ENCODE results near the gene ORMDL3. TPM values are rescaled to one million over a fixed set of nuclear protein-coding genes. Genes with fewer than 3 reads are reported as not detected.

ORMDL3 gene, protein sequence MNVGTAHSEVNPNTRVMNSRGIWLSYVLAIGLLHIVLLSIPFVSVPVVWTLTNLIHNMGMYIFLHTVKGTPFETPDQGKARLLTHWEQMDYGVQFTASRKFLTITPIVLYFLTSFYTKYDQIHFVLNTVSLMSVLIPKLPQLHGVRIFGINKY
- 26.0 and 29.5 TPM in 2 replicates for total RNA-seq

DNA sequence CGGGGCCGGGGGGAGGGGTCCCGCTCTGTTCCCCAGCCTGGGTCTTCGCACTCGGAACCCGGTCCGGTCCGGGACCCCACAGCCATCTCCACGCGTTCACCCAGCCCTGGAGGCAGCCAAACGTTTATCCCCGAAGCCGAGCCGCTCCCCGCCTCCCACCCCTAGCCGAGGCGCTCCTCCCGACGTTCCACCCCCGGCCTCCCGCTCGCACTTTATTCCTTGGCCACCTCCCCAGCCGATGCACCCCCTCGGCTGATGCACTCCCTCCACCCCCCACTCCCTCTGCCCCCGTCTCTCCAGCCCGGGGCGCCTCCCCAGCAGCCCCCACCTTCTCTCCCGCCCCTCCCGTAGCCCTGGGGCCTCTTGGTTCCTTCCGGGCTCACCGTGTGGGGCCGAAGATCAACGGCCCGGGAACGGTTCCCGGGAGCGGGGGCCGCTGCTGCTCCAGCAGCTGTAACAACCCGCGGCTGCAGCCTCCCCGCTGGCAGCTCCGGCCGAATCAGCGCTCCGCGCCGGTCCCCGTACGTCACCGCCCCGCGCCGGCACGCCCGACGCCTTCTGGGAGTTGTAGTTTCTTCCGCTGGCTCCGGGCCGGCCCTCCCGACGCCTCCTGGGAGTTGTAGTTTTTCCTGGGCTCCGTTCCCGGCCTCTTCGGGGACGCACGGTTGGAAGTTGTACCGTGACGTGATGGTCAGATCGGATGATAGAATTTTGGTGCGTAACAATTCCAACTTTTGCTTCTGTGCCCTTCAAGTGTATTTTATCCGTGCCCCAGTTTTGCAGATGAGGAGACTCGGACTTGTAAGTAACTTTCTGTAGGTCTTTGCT lies at the start of gene ORMDL3, which contains the start of gene LRRC3C:
ORMDL3 (minus strand) TSS at position 501 of the 828 bp plus-strand sequence. CDS start 3,398 bp downstream, outside the sequence.
LRRC3C (plus strand) TSS at position 632 of the 828 bp plus-strand sequence. CDS start 13,792 bp downstream, outside the sequence.
- peak; percentile 42 for DNase-seq (ENCODE audit: extremely low read depth, low read depth, low spot score)

DNA sequence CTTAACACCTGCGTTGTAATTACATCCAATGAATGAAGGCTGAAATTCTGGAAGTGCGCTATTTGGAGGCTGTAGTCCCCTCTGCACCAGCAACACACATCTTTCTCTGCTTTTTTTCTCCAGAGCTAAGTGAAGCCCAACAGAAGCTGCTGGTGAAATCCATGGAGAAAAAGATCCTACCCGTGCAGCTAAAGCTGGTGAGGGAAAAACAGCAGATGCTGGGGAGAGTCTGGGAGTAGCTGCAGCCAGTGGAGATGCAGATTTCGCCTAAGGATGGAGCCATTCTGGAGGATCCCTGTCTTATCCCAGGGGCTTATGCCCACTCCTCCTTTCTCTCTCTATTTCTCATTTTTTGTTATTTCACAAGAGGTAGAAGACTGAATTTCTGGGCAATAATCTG lies 48.4 kb upstream of the ORMDL3 start:
- DNase-seq (ENCODE audit: extremely low read depth, low read depth, low spot score), result no peak

DNA sequence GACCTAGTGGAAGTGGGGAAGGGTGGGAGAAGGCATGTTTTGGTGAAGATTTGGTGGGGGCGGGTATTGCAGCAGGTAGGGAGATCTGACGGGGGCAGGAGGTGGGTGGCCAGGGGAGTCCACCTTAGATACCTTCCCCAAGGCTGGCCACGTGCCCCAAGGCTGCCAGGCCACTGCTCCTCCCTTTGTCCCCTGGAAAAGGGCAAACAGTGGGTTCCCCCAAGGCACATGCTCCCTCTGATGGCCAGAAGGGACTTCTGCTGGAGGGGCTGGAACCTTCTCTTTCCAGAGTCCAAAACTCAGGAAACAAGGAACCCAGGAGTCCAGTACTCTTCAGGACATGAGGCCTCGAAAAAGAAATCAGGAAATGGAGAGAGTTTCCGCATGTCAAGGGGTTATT lies 47.0 kb upstream of the ORMDL3 start:
- no peak for DNase-seq (ENCODE audit: extremely low read depth, low read depth, low spot score)

DNA sequence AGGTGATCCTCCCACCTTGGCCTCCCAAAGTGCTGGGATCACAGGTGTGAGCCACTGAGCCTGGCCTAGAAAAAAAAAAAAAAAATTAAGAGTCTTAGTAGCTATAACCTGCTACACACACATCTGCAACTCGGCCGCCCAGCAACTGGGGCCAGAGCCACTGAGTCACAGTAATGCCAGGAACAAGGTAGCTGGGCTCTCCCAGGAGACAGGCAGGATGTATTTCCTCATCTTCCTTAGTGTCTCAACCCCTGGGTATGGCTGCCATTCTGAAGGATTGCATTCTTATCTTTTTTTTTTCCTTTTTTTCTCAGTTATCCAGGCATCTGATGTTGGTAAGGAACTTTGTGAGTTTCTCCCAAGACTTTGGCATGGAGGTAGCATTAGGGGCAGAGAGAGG lies 46.1 kb upstream of the ORMDL3 start:
- DNase-seq (ENCODE audit: extremely low read depth, low read depth, low spot score), result no peak

DNA sequence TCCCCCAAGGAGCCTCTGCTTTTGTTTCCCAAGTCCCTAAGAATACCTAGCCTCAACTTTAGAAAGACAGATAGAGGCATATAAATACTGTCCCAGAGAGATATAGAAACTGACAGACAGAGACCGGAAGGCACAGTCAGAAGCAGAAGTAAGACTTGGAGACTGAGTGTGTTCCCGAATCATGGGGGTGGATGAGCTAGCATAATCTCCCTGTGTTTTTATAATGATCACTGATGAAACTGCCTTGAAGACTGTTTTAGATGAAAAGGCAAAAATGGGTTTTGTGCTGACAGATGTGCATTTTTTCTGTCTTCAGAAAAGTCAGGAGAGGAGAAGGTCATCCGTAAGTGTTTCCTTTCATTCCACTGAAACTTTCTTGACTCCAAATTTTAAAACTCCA lies 44.9 kb upstream of the ORMDL3 start:
- DNase-seq (ENCODE audit: extremely low read depth, low read depth, low spot score), result no peak

DNA sequence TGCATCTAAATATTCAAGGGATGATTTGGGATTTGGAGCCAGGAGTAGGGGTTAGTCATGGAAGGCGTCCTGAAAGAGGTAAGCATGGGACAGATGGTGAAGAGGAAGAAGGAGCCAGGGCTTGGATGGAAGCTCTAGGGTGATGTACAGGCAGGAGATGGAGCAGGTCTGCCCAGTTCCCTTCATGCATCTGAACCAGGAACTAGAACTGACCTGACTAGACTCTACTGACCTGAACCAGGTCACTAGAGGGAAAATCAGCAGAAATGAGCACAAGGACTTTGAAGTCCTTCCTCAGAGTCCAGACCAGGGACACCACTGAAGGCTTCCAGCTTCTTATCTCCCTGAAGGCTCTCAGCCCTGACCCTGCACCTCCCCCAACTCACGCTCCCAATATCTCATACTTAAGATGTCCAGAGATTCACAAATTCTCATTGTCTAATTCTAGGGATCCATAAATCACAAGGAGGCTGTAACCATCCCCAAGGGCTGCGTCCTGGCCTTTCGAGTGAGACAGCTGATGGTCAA lies 43.7 kb upstream of the ORMDL3 start:
- no peak for DNase-seq (ENCODE audit: extremely low read depth, low read depth, low spot score)

DNA sequence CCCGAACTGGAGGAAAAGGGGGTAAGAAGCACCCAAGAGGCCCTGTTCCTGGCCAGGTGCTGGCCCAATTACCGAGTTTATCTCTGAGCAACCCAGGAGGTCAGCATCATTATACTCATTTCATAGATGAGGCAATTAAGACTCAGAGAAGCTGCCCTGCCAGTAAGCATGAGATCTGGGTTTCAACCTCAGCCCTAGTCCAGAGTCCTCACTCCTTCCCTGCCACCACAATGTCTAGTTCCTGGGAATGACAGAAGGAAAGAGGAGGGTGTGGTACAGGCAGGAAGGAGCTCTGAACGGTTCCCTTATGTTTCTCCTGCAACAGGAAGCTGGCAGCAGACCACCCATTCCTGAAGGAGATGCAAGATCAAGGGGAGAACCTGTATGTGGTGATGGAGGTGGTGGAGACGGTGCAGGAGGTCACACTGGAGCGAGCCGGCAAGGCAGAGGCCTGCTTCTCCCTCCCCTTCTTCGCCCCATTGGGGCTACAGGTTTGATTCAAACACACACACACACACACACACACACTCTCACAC lies 42.8 kb upstream of the ORMDL3 start:
- no peak for DNase-seq (ENCODE audit: extremely low read depth, low read depth, low spot score)

DNA sequence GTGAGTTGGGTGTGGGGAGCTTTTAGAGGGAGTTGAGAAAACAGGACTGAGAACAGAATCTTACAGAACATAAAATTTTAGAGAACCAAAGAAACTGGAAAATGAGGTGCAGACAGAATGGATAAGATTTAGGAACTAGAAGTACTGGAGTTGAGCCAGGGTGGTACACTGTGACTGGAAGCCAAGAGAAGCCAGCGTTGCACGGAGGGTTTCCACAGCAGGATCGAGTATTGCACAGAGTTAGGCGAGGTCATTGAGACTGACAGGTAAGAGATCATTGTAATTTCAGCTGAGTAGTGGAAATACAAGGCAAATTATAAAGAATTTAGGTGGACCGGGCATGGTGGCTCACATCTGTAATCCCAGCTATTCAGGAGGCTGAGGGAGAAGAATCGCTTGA lies 42.0 kb upstream of the ORMDL3 start:
- no peak for DNase-seq (ENCODE audit: extremely low read depth, low read depth, low spot score)

DNA sequence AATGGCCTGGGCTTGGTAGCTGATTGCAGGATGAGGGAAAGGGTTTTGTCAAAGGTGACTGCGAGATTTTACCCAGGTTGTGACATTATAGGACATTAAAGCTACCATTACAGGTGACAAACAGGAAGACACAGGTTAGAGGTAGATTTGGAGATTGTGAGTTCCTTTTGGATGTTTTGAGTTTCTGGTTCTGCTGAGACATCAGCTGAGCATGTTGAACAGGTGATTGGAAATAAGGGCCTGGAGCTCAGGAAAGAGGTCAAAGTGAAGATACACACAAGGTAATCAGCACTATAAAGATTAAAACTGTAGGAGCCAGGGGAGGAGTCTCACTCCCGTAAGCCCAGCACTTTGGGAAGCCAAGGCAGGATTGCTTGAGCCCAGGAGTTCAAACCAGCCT lies 41.4 kb upstream of the ORMDL3 start:
- no peak for DNase-seq (ENCODE audit: extremely low read depth, low read depth, low spot score)

DNA sequence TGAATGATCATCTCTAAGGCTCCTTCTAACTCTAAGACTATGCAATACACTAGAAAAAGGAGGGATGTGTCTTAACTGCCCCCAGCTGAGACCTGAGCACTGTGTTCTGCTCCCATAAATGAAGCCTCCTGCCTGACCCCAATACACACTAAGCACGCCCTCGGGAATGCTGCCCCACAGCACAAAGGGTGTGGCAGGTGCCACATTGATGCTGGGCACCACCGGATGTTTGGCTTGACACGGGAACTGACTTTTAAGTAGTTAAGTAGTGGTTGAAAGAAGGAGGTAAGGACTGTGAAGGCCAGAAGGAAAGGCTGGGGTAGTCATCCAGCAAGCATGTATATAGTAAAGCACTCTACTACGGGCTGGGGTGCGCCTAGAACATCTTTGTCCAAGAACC lies 39.4 kb upstream of the ORMDL3 start:
- DNase-seq (ENCODE audit: extremely low read depth, low read depth, low spot score), result no peak

DNA sequence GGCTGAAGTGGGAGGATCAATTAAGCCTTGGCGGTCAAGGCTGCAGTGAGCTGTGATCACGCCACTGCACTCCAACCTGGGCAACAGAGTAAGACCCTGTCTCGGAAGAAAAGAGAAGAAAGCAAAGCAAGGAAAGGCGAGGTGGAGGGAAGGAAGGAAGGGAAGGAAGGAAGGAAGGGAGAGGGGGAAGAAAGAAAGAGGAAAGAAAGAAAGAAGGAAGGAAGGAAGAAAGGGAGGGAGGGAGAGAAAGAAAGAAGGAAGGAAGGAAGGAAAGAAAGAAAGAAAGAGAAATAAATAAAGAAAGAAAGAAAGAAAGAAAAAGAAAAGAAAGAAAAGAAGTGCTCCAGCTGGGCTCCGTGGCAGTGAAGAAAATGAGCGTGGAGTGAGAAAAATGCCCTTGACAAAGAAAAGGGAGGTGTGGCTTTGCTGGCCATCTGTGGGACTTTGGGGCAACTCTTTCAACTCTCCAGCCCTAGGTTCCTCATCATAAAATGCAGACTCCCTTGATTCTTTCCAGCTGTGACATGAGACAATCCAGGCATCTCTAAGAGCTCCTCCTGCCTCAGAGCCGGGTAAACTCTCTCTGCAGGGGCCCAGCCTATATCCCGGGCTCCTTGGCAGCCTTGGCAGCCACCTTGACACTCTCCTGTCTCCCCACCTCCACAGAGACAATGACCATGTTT lies 37.8 kb upstream of the ORMDL3 start:
- DNase-seq (ENCODE audit: extremely low read depth, low read depth, low spot score), result no peak

DNA sequence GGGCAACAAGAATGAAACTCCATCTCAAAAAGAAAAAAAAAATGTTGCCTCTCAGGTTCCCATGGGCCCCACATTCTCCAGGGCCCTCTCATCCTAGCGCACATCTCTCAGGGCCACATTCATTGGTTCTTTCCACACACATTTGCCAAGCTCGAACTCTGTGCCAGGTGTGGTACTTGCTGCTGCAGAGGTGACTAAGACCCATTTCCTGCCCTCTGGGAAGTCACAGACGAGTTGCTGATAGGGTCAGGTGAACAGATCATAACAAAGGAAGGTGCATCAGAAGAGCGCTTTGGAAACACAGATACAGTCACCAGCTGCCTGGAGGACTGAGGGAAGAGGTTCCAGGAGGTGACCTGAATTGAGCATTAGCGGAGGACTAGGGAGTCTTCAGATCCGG lies 36.4 kb upstream of the ORMDL3 start:
- DNase-seq (ENCODE audit: extremely low read depth, low read depth, low spot score), result no peak

DNA sequence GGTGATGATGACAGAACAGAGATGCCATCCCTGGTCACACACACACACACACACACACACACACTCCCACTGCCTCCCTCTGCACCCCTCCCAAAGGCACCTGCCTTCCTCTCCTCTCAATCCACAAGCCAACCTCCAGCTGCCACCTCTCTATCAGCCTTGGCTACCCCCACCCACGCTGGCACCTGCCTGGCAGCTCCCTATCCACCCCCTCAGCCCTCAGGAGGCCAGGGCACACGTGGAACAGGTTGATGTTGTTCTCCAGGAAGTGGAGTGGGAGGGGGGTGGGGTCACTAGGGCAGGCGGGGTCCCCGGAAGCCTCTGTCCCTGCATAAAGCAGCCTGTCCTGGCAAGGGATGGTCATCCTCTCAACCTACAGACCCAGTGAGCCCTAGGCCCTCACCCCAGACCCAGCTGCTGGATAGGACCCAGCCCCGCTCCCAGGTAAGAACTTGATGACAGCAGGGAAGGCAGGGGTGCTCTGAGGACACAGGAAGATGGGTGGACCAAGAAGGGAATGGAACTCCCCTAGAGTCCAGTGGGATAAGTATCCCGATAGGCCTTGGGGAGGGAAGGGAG lies 35.3 kb upstream of the ORMDL3 start, which contains the start of gene GSDMA:
GSDMA (plus strand) TSS at position 363 of the 579 bp plus-strand sequence. CDS start 2,684 bp downstream, outside the sequence.
- no peak for DNase-seq (ENCODE audit: extremely low read depth, low read depth, low spot score)

DNA sequence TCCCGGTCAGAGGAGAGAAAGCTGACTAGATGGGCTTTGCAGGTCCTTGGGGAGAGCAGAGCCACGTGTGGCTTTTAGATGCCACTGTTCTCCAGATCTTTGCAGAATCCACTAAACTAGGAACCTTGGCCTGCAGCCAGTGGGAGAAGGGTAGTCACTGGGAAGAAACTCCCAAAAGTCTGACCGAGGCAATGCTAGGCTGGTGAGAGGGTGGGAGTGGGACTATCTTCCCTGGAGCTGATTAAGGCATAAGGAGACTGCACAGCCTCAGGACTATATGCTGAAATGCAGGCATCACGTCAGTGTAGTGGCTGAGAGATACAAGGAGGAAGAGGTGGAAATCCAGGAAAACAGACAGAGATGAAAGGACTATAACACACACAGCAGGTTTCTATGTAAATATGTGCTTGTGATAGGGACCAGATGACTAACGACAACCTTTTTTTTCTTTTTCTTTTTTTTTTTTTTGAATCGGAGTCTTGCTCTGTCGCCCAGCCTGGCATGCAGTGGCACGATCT lies 33.2 kb upstream of the ORMDL3 start:
- DNase-seq (ENCODE audit: extremely low read depth, low read depth, low spot score), result no peak

DNA sequence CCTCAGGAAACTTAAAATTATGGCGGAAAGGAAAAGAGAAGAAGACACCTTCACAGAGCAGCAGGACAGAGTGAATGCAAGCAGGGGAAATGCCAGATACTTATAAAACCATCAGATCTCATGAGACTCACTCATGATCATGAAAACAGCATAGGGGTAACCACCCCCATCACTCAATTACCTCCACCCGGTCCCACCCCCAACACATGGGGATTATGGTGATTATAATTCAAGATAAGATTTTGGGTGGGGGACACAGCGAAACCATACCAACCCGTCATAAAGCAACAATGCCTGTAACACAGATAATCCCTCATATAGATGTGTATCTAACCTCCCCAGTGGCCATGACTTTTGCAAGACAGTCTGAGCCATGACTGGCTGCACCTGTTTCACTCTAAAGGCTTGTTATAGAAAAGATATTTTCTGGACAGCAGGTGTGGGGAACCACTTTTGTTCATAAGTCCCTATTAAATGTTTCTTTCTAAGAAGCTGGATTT lies 28.4 kb upstream of the ORMDL3 start:
- no peak for DNase-seq (ENCODE audit: extremely low read depth, low read depth, low spot score)

DNA sequence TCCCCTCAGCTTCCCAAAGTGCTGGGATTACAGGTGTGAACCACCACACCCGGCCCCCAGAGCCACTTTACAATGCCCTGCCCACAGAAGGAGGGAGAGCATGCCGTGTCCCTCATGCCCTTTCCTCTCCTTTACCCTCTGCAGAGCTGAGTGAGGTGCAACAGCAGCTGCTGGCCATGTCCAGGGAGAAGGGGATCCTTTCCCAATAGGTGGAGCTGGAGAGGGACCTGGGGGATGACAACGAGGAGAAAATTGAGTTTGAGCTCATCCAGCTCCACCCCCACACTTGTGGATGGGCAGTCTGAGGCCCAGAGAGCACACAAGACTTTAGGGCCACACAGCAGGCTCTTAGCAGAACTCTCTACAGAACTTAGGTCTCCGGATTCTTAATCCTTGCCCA lies 27.5 kb upstream of the ORMDL3 start:
- DNase-seq (ENCODE audit: extremely low read depth, low read depth, low spot score), result no peak

DNA sequence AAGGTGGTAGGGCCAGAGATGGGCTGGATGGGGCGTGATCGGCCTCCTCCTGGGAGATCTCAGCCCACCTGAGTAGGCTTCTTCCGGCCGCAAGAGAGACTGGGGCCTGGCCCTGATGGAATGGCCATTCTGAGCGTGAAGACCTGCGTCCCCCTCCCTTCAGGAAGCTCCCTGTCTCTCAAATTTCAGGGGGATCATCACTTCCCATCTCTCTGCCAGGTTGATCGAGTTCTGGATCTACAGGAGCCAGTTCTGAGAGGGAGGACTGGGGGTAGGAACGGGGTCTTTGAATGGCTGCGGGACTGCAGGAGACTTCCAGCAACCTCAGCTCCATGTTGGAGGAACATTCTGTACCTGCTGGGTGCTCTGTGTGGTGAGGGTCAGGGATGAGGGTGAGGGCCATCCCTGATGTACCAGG lies 26.1 kb upstream of the ORMDL3 start:
- DNase-seq (ENCODE audit: extremely low read depth, low read depth, low spot score), result no peak

DNA sequence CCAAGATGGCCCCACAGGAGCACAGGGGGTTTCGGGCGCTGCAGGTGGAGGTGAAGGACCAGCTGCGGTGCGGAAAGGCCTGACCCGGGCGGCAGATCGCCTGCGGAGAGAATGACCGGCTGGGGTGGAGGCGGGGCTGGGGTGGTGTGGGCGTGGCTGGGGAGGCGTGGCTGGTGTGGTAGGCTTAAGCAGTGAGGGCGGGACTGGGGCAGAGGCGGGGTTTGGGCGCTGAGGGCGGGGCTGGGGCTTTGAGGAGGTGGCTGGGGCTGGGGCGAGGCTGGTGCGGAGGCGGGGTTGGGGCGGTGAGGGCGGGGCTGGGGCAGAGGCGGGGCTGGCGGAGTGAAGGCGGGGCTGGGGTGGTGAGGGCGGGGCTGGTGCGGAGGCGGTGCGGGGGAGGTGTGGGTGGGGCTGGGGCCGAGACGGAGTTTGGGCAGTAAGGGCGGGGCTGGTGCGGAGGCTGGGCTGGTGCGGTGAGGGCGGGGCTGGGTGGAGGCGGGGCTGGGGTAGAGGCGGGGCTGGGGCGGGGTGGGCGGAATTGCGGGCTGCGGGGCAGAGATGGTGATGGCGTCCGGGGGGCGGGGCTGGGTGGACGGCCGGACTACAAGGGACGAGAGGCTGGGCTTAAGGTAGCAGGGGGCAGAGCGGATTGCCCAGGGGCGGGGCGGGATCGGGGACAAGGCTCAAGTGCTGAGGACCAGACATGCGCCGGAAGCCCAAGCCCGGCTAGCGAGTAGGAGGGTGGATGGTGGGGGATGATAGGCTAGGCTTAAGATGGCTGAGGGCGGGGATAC lies 25.5 kb upstream of the ORMDL3 start:
- DNase-seq (ENCODE audit: extremely low read depth, low read depth, low spot score), result peak; percentile 39

DNA sequence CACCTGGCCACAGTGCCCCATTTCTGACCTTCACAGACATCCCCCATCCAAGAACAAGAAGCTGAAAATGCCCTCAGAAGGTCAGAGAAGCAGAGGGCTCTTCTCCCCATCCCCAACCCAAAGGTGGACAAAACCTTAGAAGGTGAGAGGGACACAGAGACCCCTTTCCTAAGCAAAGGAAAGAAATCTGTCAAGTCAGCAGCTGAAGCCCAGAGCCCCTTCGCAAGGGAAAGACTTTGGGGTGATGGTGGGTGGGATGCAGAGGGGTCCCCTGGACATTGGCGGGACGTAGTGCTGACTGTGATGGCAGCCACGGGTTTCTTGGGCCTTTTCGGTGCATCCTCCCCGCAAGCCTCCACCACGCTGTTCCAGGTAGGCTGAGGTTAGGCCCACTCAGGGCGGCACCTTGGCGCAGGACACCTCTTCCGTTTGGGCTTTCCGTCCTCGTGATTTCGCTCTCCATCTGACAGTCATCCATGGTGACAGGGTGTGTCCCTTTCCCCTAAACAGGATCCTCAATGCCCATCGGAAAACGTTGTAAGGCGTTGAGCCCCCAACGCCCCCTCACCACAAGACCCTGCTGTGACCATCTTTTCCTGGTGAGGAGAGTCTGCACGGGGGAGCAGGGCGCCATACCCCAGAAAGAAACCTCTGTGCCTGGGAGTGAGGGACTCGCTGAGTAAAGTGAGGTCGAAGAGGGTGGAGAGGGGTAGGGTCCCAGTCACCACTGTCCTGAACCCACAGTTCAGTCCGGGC lies 24.7 kb upstream of the ORMDL3 start:
- no peak for DNase-seq (ENCODE audit: extremely low read depth, low read depth, low spot score)
